HepG2 (cell line): ENCODE results near the gene ALB. TPM values are rescaled to one million over a fixed set of nuclear protein-coding genes. Genes with fewer than 3 reads are reported as not detected.
A peak's percentile ranks its signal among the peaks of the same experiment; 100 is the strongest.

Experiments used
- ATF6 ChIP-seq: sonication (generic); formaldehyde crosslinking; conservative IDR thresholded peaks from 2 replicates; pipeline ENCODE4 v1.4.0; 2020; ENCODE audit warnings: missing genetic modification reagents
- FLYWCH1 ChIP-seq: sonication (generic); formaldehyde crosslinking; IDR thresholded peaks from 2 replicates; pipeline ENCODE4 v1.8.1; 2023; ENCODE audit warnings: mild to moderate bottlenecking, missing genetic modification reagents
- GMEB1 ChIP-seq: sonication (generic); formaldehyde crosslinking; IDR thresholded peaks from 2 replicates; pipeline ENCODE4 v1.5.1; 2020; ENCODE audit warnings: missing genetic modification reagents, mild to moderate bottlenecking, borderline replicate concordance
- HOXA5 ChIP-seq: sonication (generic); formaldehyde crosslinking; IDR thresholded peaks from 2 replicates; pipeline ENCODE4 v1.4.0; 2020; ENCODE audit warnings: missing genetic modification reagents
- NFYC ChIP-seq: IDR thresholded peaks from 2 replicates; pipeline ENCODE4 v1.6.1; 2016; ENCODE audit warnings: missing genetic modification reagents, missing compliant biosample characterization
- NR2F6 ChIP-seq, 2 experiments: IDR thresholded peaks; 2 replicates each; pipeline ENCODE4 v1.6.1; 2016; ENCODE audit warnings: antibody characterized with exemption in 1 of 2, mild to moderate bottlenecking in 1 of 2
- PHF5A ChIP-seq: IDR thresholded peaks from one replicate; pipeline ENCODE4 v1.6.1; 2018; ENCODE audit warnings: low read depth, missing genetic modification reagents; ENCODE audit not compliant: unreplicated experiment
- POLR2A ChIP-seq, 2 experiments: IDR thresholded peaks; 2 replicates each; pipeline ENCODE4 v1.6.1; 2011; ENCODE audit warnings: low read depth in 2 of 2, low read length in 2 of 2, mild to moderate bottlenecking in 1 of 2, moderate library complexity in 1 of 2; ENCODE audit not compliant: insufficient read depth in 1 of 2
- RBM22 ChIP-seq: fragments of 200-400 bp; formaldehyde crosslinking; optimal IDR thresholded peaks from 2 replicates; pipeline ENCODE3; 2017; ENCODE audit warnings: mild to moderate bottlenecking, low read length, moderate library complexity
- ZFP36L2 ChIP-seq: sonication (generic); formaldehyde crosslinking; IDR thresholded peaks from 2 replicates; pipeline ENCODE4 v1.4.0; 2020; ENCODE audit warnings: missing genetic modification reagents
- ZFP91 ChIP-seq: sonication (generic); formaldehyde crosslinking; IDR thresholded peaks from 2 replicates; pipeline ENCODE4 v1.9.0; 2022; ENCODE audit warnings: missing genetic modification reagents, mild to moderate bottlenecking, borderline replicate concordance
- ZMAT3 ChIP-seq: sonication (generic); formaldehyde crosslinking; conservative IDR thresholded peaks from 2 replicates; pipeline ENCODE4 v1.7.0; 2021; ENCODE audit warnings: missing genetic modification reagents
- ZMYM4 ChIP-seq: sonication (generic); formaldehyde crosslinking; IDR thresholded peaks from 2 replicates; pipeline ENCODE4 v1.8.1; 2023; ENCODE audit warnings: mild to moderate bottlenecking, missing genetic modification reagents
- ZNF124 ChIP-seq: sonication (generic); formaldehyde crosslinking; IDR thresholded peaks from 2 replicates; pipeline ENCODE4 v1.4.0; 2020; ENCODE audit warnings: missing genetic modification reagents
- ZNF556 ChIP-seq: sonication (generic); formaldehyde crosslinking; IDR thresholded peaks from 2 replicates; pipeline ENCODE4 v1.4.0; 2020; ENCODE audit warnings: mild to moderate bottlenecking, missing genetic modification reagents, borderline replicate concordance
- polyA plus RNA-seq, 8 experiments: library from polyadenylated mRNA; depleted of rRNA in 3 of 8; stranded (reverse) in 7 of 8; unstranded in 1 of 8; fragments of >200 nt; fragmentation: Illumina TruSeq in 4 of 8; extraction: Trizol in 4 of 8; gene quantifications; 2 replicates each; pipeline versions ENCODE4 v1.2.1 to v1.2.3, GENCODE V29; 2011 to 2016; ENCODE audit warnings: low read depth in 4 of 8, missing spikeins in 1 of 8, mixed read lengths in 1 of 8; ENCODE audit not compliant: insufficient read depth in 1 of 8
- total RNA-seq, 5 experiments: library from RNA; depleted of rRNA; stranded (reverse); fragments of >200 nt; fragmentation: Illumina TruSeq; extraction: Trizol; gene quantifications; 2 replicates each; pipeline ENCODE4 v1.2.3, GENCODE V29; 2016; ENCODE audit warnings: low read depth in 1 of 5

ALB gene
- total and polyA plus RNA-seq, 2 of the 13 experiments (the other 11 are each of a cell fraction or from before 2014, with no cell fraction given) = 22,259 to 22,625 TPM

GRCh38 chr4:73445383-73446335, 41.6 kb downstream of the ALB start (continued):
- TF ChIP-seq PHF5A (CRISPR knock-in tag) (no peak), ZMAT3 (no peak), ZNF556 (CRISPR knock-in tag) (no peak), ZNF124 (CRISPR knock-in tag) (0 out of 2 replicates have a peak, but pooled peaks have one; percentile 8), ZFP36L2 (no peak), GMEB1 (CRISPR knock-in tag) (no peak), ZFP91 (CRISPR knock-in tag) (no peak), NR2F6 (IDR thresholded peaks at IDR 0.05) (no peak), NR2F6 (CRISPR knock-in tag; IDR thresholded peaks at IDR 0.05) (no peak), ZMYM4 (CRISPR knock-in tag) (no peak), NFYC (CRISPR knock-in tag) (no peak), HOXA5 (CRISPR knock-in tag) (0 out of 2 replicates have a peak, but pooled peaks have one; percentile 14), RBM22 (peak; percentile 87), POLR2A (IDR thresholded peaks at IDR 0.05; ENCODE audit: insufficient read depth in 1 of 2, low read depth in 2 of 2, low read length in 2 of 2) (peak in 1 of 2 experiments; percentile 56; a peak in 2 of 4 replicates), FLYWCH1 (no peak; the same call in 1 of the 2 replicates), ATF6 (CRISPR knock-in tag) (no peak)
